DND-41 (cell line): ENCODE data around the gene ARHGAP1.

Experiments
- ATAC-seq: fragments of 200-7000 bp; cut with Tn5 transposase; 3 replicates; pipeline ENCODE4 v1.9.1; 2021; ENCODE audit warnings: low read depth; ENCODE audit not compliant: insufficient read depth
- DNase-seq: peaks from one replicate; pipeline ENCODE4 v3.0.0-alpha.2; 2020
- H2AFZ ChIP-seq: 2 replicates; pipeline ENCODE4 v1.6.0; 2012; ENCODE audit warnings: low read depth, low read length
- H3K27ac ChIP-seq: 2 replicates; pipeline ENCODE4 v1.5.1; 2012; ENCODE audit warnings: low read length, inconsistent platforms
- H3K27me3 ChIP-seq: fragments of 200-600 bp; sonication (generic); 2 replicates; pipeline ENCODE4 v1.6.0; 2012; ENCODE audit warnings: low read length, mild to moderate bottlenecking, inconsistent platforms; ENCODE audit not compliant: insufficient read depth, poor library complexity
- H3K36me3 ChIP-seq: 2 replicates; pipeline ENCODE4 v1.5.1; 2012; ENCODE audit warnings: low read length, inconsistent platforms; ENCODE audit not compliant: insufficient read depth
- H3K4me1 ChIP-seq: 2 replicates; pipeline ENCODE4 v1.5.1; 2012; ENCODE audit warnings: mild to moderate bottlenecking, low read length; ENCODE audit not compliant: insufficient read depth
- H3K4me2 ChIP-seq: 2 replicates; pipeline ENCODE4 v1.6.0; 2012; ENCODE audit warnings: mild to moderate bottlenecking, moderate library complexity, low read length, inconsistent platforms; ENCODE audit not compliant: insufficient read depth
- H3K4me3 ChIP-seq, 2 experiments: fragments of 200-600 bp in 1 of 2; shearing (Covaris generic) in 1 of 2; 2 replicates each; pipeline ENCODE4 v1.5.1; 2012 to 2016; ENCODE audit warnings: inconsistent platforms in 2 of 2, low read length in 2 of 2, mild to moderate bottlenecking in 2 of 2, low read depth in 1 of 2, moderate library complexity in 1 of 2
- H3K79me2 ChIP-seq: 2 replicates; pipeline ENCODE4 v1.6.0; 2012; ENCODE audit warnings: low read length, inconsistent platforms; ENCODE audit not compliant: insufficient read depth
- H3K9ac ChIP-seq: 2 replicates; pipeline ENCODE4 v1.6.0; 2012; ENCODE audit warnings: low read depth, mild to moderate bottlenecking, inconsistent platforms, low read length, moderate library complexity
- H3K9me3 ChIP-seq: 2 replicates; pipeline ENCODE4 v1.5.1; 2012; ENCODE audit warnings: low read length, moderate library complexity, mild to moderate bottlenecking, inconsistent platforms; ENCODE audit not compliant: insufficient read depth, severe bottlenecking
- H4K20me1 ChIP-seq: 2 replicates; pipeline ENCODE4 v1.6.0; 2012; ENCODE audit warnings: low read length; ENCODE audit not compliant: insufficient read depth
- EZH2 ChIP-seq: IDR thresholded peaks from 3 replicates; pipeline ENCODE4 v1.6.1; 2012; ENCODE audit warnings: borderline replicate concordance, low read depth, mild to moderate bottlenecking, moderate library complexity, low read length, inconsistent platforms; ENCODE audit not compliant: severe bottlenecking
- TF ChIP-seq, protein P1 (sequence below): IDR thresholded peaks from 2 replicates; pipeline ENCODE4 v1.5.1; 2012; ENCODE audit warnings: borderline replicate concordance, low read length, moderate library complexity, mild to moderate bottlenecking; ENCODE audit not compliant: poor library complexity, severe bottlenecking; ENCODE audit errors: extremely low read depth

Gene ARHGAP1

GRCh38 chr11:46680164-46680760 lies 20.2 kb downstream of the ARHGAP1 start:
- H2AFZ ChIP-seq = no peak overlapping the region
- no peak overlapping the region for H3K4me2 ChIP-seq
- no peaks in the 10 kb centered on the region for H3K9me3 ChIP-seq
- no peak overlapping the region for H3K27ac ChIP-seq
- no peaks in the 10 kb centered on the region for H3K27me3 ChIP-seq
- no peaks in the 10 kb centered on the region for H3K79me2 ChIP-seq
- ATAC-seq = no peak
- H4K20me1 ChIP-seq = peaks cover 8% of the 10 kb centered on the region
- no peak for DNase-seq
- H3K9ac ChIP-seq = no peak overlapping the region
- H3K4me1 ChIP-seq = no peaks in the 10 kb centered on the region
- H3K4me3 ChIP-seq = no peak overlapping the region
- TF ChIP-seq, protein P1, sequence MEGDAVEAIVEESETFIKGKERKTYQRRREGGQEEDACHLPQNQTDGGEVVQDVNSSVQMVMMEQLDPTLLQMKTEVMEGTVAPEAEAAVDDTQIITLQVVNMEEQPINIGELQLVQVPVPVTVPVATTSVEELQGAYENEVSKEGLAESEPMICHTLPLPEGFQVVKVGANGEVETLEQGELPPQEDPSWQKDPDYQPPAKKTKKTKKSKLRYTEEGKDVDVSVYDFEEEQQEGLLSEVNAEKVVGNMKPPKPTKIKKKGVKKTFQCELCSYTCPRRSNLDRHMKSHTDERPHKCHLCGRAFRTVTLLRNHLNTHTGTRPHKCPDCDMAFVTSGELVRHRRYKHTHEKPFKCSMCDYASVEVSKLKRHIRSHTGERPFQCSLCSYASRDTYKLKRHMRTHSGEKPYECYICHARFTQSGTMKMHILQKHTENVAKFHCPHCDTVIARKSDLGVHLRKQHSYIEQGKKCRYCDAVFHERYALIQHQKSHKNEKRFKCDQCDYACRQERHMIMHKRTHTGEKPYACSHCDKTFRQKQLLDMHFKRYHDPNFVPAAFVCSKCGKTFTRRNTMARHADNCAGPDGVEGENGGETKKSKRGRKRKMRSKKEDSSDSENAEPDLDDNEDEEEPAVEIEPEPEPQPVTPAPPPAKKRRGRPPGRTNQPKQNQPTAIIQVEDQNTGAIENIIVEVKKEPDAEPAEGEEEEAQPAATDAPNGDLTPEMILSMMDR = no peak
- no peak for TF ChIP-seq EZH2
- peaks cover 76% of the 10 kb centered on the region for H3K36me3 ChIP-seq

DNA sequence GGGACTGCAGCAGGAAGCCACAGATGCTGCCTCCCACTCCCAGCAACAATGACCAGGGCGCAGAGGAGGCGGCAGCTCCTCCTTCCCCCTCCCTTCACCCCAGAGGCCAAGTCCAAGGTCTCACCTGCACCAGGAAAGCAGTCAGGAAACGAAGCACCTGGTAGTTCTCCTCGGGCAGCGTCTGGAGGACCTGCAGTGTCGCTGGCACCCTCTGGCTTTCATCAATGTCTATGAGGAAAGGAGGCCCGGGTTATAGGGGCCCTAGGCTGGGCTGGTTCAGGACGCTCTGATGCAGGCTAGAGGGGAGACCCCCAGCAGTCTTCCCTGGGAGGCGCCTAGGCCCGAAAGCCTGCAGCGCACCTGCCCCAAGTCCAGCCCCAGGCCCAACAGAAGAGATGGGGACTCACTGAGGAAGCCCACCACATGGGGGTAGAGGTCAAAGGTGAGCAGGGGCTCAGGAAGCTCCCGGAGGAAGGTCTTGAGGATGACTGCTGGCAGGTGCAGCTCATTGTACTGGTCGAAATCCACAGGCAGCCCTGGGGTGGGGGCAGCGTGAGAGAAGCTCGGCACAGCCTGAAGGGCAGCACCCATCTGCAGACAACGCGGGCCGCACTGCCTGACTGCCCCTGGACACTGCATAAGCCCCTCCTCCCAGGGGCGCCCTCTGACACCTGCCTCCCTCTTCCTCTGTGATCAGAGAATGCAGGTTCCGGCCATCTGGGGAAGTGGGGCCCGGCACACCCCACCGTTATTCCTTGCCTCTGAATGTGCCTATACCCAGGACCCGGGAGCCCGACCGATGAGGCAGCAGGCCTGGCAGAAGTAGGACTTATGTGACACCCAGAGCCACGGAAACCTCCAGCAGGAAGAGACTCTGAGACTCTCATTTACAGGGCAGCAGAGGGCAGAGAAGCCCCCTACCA lies 20.9 kb downstream of the ARHGAP1 start:
- H4K20me1 ChIP-seq = peaks cover 8% of the 10 kb centered on the region
- H3K27me3 ChIP-seq = no peaks in the 10 kb centered on the region
- H3K36me3 ChIP-seq = peaks cover 76% of the 10 kb centered on the region
- no peaks in the 10 kb centered on the region for H3K9me3 ChIP-seq
- H3K27ac ChIP-seq = no peak overlapping the region
- no peaks in the 10 kb centered on the region for H3K4me1 ChIP-seq
- no peak overlapping the region for H3K9ac ChIP-seq
- no peaks in the 10 kb centered on the region for H3K79me2 ChIP-seq
- no peak for TF ChIP-seq EZH2
- TF ChIP-seq, protein P1 = no peak
- H2AFZ ChIP-seq = no peak overlapping the region
- H3K4me3 ChIP-seq = no peak overlapping the region
- DNase-seq (no peak), ATAC-seq (no peak)
- H3K4me2 ChIP-seq = no peak overlapping the region

DNA sequence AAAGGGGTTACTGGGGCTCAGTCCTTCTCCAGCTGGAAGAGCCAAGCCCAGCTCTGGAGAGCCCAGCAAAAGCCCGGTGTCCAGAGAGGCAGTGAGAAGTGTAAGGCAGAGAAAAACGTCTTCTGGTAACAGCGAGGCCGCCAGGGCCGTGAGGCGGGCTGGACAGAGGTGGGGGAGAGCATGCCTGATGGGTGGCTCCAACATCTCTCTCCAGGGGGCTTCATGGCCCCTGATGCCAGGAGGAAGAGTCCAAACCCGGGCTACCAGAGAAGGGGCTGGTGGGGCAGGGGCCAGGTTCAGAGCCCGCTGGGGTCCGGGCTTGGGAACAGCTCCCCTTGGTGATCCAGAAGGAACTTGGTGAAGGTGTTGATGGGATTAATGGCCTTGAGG lies 21.7 kb downstream of the ARHGAP1 start:
- TF ChIP-seq, protein P1 = no peak
- TF ChIP-seq EZH2 = no peak
- H2AFZ ChIP-seq = no peak overlapping the region
- H3K9me3 ChIP-seq = no peaks in the 10 kb centered on the region
- no peak overlapping the region for H3K9ac ChIP-seq
- no peaks in the 10 kb centered on the region for H3K4me1 ChIP-seq
- peaks cover 8% of the 10 kb centered on the region for H4K20me1 ChIP-seq
- H3K27ac ChIP-seq = no peak overlapping the region
- H3K36me3 ChIP-seq = peaks cover 79% of the 10 kb centered on the region
- ATAC-seq (no peak), DNase-seq (no peak)
- no peak overlapping the region for H3K4me2 ChIP-seq
- H3K27me3 ChIP-seq = no peaks in the 10 kb centered on the region
- no peak overlapping the region for H3K4me3 ChIP-seq
- H3K79me2 ChIP-seq = no peaks in the 10 kb centered on the region
